ENCODE data around the gene PPEF1.

- TF ChIP-seq SIX5 (IDR thresholded peaks at IDR 0.05; ENCODE audit: low read depth, low read length) = no peak
- no peak for TF ChIP-seq POLR2A (IDR thresholded peaks at IDR 0.05; ENCODE audit: control extremely low read depth in 1 of 2, low read depth in 2 of 2, low read length in 2 of 2)
- no peak for TF ChIP-seq USF2 (IDR thresholded peaks at IDR 0.05; ENCODE audit: low read length)
- no peak for TF ChIP-seq EP300 (IDR thresholded peaks at IDR 0.05; ENCODE audit: borderline replicate concordance in 1 of 2, low read depth in 2 of 2, low read length in 2 of 2)
- no peak for TF ChIP-seq CBX5 (IDR thresholded peaks at IDR 0.05; ENCODE audit: low read depth, low read length)
- TF ChIP-seq PHF8 (conservative IDR thresholded peaks at IDR 0.05; ENCODE audit: low read depth, low read length) = no peak
- no peak for TF ChIP-seq JUN (IDR thresholded peaks at IDR 0.05; ENCODE audit: low read depth, low read length)
- TF ChIP-seq EZH2 (IDR thresholded peaks at IDR 0.05; ENCODE audit: low read depth, low read length, severe bottlenecking) = no peak
- no peak for TF ChIP-seq SRF (IDR thresholded peaks at IDR 0.05; ENCODE audit: low read depth, low read length)
- no peak for TF ChIP-seq TAF1 (IDR thresholded peaks at IDR 0.05; ENCODE audit: low read depth, low read length)
- no peak for TF ChIP-seq CEBPB (IDR thresholded peaks at IDR 0.05; ENCODE audit: low read depth, low read length)
- no peak for TF ChIP-seq CTCF (IDR thresholded peaks at IDR 0.05; ENCODE audit: control extremely low read depth in 1 of 3, insufficient read depth in 1 of 3, low read depth in 1 of 3, low read length in 3 of 3)
- no peak for TF ChIP-seq MAX (IDR thresholded peaks at IDR 0.05)
- no peak for TF ChIP-seq TAF7 (optimal IDR thresholded peaks at IDR 0.05; ENCODE audit: borderline replicate concordance, low read depth, low read length)
Observed at GRCh38 chrX:18833071-18833731, 125.8 kb downstream of the PPEF1 start.

Data from H1 (cell line).